Tibial artery (tissue), 4 donors: ENCODE measurements around the gene FILIP1.

Source experiments
- DNase-seq, 2 donors: peaks; one replicate each; pipeline ENCODE4 v3.0.0-alpha.2; 2019
- H3K27ac ChIP-seq, 2 donors: fragments of 200-600 bp; sonication (generic) in 1 of 2; 1 replicate in 1 of 2; 2 replicates in 1 of 2; pipeline ENCODE4 v1.5.1; 2018 to 2019; ENCODE audit warnings: mild to moderate bottlenecking in 1 of 2
- H3K27me3 ChIP-seq, 2 donors: fragments of 200-600 bp; sonication (generic) in 1 of 2; one replicate each; pipeline versions ENCODE4 v1.5.1 to v1.6.0; 2016 to 2019
- H3K36me3 ChIP-seq, 3 donors: fragments of 200-600 bp; sonication (generic) in 2 of 3; one replicate each; pipeline ENCODE4 v1.5.1; 2016 to 2019; ENCODE audit warnings: mild to moderate bottlenecking in 2 of 3
- H3K4me1 ChIP-seq, 4 donors: fragments of 200-600 bp; sonication (generic) in 2 of 4; 1 replicate in 3 of 4; 2 replicates in 1 of 4; pipeline ENCODE4 v1.5.1; 2016 to 2019
- H3K4me3 ChIP-seq, 2 donors: fragments of 200-600 bp; sonication (generic) in 1 of 2; 1 replicate in 1 of 2; 2 replicates in 1 of 2; pipeline ENCODE4 v1.5.1; 2018 to 2019; ENCODE audit warnings: mild to moderate bottlenecking in 2 of 2
- H3K9me3 ChIP-seq, 3 donors: fragments of 200-600 bp; sonication (generic) in 1 of 3; one replicate each; pipeline ENCODE4 v1.5.1; 2016 to 2019
- intact Hi-C: fragments of 100-400 bp; cut with DNase I; formaldehyde crosslinking; loops from one replicate; pipeline ENCODE4 v1.15.0; 2023; ENCODE audit warnings: low total_unique reads
- TF ChIP-seq, protein P1 (sequence below), 2 experiments: fragments of 200-600 bp in 1 of 2; fragments of 450-650 bp in 1 of 2; IDR thresholded peaks; one replicate each; pipeline ENCODE4 v1.5.1; 2017 to 2019; ENCODE audit warnings: antibody characterized with exemption in 2 of 2, mild to moderate bottlenecking in 1 of 2, moderate library complexity in 1 of 2

Gene FILIP1

DNA sequence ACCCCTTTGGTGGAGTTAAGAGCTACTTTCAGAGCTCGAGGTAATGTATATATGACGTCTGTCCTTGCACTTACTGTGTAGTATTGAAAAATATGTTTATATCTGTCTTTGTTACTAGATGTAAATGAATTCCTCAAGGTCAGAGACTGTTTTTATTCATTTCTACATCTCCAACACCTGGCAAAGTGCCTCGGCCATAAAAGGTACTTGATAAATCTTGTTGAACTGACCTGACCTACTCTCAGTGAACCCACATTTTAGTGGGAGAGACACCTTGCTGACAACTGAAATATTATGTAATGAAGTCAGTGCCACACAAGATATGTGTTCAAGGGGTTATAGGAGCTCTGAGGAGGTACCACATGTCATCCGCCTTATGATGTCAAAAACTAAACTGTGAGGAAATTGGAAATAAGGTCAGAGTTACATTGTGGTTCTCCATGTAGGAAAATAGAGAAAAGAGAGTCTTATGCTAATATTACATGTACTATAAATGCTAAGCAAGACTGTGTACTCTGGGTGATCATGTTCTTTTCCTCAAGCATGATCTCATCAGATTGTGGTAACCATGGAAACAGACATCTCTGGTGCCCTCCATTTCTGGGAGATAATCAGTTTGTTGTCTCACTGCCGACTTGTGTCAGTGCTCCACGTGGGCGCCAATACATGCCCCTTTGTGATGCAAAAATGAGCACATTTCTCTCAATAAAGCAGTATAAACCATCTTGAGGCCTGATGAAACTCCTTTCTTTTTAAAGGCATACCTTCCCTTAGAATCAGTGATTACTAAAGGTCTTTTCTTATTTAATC, 203.3 kb downstream of the FILIP1 start:
- Histone ChIP-seq H3K4me3 (no peak overlapping the region), H3K36me3 (no peaks in the 10 kb centered on the region), H3K4me1 (peaks cover 0 to 55% (median 18%) of the 10 kb centered on the region in 4 donors), H3K27ac (peak overlapping the region; percentile 58 to 65), H3K9me3 (no peaks in the 10 kb centered on the region), H3K27me3 (no peaks in the 10 kb centered on the region)
- no peak for DNase-seq
- TF ChIP-seq, protein P1, sequence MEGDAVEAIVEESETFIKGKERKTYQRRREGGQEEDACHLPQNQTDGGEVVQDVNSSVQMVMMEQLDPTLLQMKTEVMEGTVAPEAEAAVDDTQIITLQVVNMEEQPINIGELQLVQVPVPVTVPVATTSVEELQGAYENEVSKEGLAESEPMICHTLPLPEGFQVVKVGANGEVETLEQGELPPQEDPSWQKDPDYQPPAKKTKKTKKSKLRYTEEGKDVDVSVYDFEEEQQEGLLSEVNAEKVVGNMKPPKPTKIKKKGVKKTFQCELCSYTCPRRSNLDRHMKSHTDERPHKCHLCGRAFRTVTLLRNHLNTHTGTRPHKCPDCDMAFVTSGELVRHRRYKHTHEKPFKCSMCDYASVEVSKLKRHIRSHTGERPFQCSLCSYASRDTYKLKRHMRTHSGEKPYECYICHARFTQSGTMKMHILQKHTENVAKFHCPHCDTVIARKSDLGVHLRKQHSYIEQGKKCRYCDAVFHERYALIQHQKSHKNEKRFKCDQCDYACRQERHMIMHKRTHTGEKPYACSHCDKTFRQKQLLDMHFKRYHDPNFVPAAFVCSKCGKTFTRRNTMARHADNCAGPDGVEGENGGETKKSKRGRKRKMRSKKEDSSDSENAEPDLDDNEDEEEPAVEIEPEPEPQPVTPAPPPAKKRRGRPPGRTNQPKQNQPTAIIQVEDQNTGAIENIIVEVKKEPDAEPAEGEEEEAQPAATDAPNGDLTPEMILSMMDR (IDR thresholded peaks at IDR 0.05): no peak
- intact Hi-C loops: loop anchor here (5.0 kb wide), 1 partner anchor 237 kb away; no protein-coding TSS in a partner anchor

DNA sequence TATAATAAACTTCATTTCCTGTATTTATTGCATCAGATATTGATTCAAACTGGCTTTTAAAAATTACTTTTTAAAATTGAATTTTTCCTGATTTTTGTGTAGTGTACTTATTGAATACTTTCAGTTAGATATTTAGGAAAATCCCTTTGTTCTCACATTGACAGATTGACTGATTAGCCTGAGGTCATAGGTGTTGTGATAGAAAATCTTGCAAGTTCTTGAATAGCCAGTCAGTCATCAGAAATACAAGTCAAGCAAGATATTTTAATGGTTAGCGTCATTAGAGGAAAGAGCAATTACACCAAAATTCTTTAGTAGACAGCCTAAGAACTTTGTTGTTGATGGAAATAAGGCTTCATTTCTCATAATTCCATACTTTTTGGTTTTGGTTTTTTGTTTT, 205.6 kb downstream of the FILIP1 start:
- Histone ChIP-seq H3K9me3 (no peaks in the 10 kb centered on the region), H3K4me1 (peaks cover 0 to 57% (median 18%) of the 10 kb centered on the region in 4 donors), H3K36me3 (no peaks in the 10 kb centered on the region), H3K27ac (no peak overlapping the region), H3K27me3 (no peaks in the 10 kb centered on the region), H3K4me3 (no peak overlapping the region)
- TF ChIP-seq, protein P1 (IDR thresholded peaks at IDR 0.05): no peak
- intact Hi-C loops: no loop called here
- no peak for DNase-seq

DNA sequence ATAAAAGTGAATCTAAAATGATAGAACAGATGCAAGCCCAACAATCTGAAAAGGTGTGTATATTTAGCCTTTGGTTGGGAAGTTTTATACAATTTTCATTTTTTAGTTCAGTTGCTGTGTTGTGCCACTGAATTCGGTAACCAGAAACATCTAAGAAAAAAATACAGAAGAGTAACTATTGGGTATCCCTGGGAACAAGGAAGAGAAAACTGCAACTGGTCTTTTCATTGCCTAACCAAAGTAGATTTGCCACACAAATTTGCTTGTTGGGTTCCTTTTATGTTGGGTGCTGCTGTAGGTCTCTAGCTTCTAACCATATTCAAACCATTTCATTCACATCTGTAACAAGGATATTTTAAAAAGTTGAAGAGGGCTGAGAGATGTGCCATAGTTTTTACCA, 206.2 kb downstream of the FILIP1 start:
- Histone ChIP-seq H3K9me3 (no peaks in the 10 kb centered on the region), H3K4me3 (no peak overlapping the region), H3K4me1 (peaks cover 0 to 57% (median 20%) of the 10 kb centered on the region in 4 donors), H3K27me3 (no peaks in the 10 kb centered on the region), H3K36me3 (no peaks in the 10 kb centered on the region), H3K27ac (no peak overlapping the region)
- DNase-seq: no peak
- TF ChIP-seq, protein P1 (IDR thresholded peaks at IDR 0.05): no peak
- intact Hi-C loops: no loop called here

DNA sequence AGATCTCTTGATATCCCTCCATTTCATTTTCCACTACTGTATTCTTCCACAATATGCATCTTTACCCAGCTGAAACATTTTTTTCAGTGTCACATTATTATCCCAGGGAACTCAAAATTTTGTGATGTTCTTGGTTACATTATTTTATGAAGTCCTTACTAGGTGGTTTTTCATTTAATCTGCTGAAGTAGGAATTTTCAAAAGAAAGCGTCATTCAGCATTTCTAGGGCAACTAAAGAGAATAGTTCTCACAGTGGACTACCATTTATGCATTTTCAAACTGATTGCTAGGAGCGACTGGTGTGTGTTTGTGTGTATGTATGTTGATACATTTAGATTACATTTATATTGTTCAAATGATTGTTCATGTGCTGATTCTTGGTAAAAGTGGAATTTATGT, 206.6 kb downstream of the FILIP1 start:
- no peak overlapping the region for H3K4me3 ChIP-seq
- H3K9me3 ChIP-seq: no peaks in the 10 kb centered on the region
- no peak for DNase-seq
- H3K4me1 ChIP-seq: peaks cover 0 to 57% (median 23%) of the 10 kb centered on the region in 4 donors
- TF ChIP-seq, protein P1 (IDR thresholded peaks at IDR 0.05): no peak
- no peaks in the 10 kb centered on the region for H3K27me3 ChIP-seq
- H3K27ac ChIP-seq: no peak overlapping the region
- intact Hi-C loops: no loop called here
- H3K36me3 ChIP-seq: no peaks in the 10 kb centered on the region

DNA sequence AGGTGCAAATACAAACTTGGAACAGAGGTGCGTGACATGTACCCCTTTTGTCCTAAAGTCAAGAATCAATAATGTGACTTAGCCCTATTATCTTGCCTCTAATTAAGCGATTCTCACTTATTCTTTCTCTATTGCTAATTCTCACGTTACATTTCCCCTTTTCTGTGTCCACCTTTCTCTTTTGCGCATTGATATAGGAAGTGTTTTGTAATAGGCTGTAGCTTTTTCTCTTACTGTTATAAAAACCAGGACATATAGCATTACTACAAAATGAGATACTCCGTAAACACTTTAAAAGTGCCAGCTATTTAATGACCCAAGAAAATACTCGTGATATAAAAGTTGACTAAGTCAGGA, 208.3 kb downstream of the FILIP1 start:
- peaks cover 0 to 57% (median 23%) of the 10 kb centered on the region in 4 donors for H3K4me1 ChIP-seq
- H3K36me3 ChIP-seq: no peaks in the 10 kb centered on the region
- H3K9me3 ChIP-seq: no peaks in the 10 kb centered on the region
- DNase-seq: no peak
- TF ChIP-seq, protein P1 (IDR thresholded peaks at IDR 0.05): no peak
- peak overlapping the region; percentile 90 to 92 for H3K27ac ChIP-seq
- H3K4me3 ChIP-seq: peak overlapping the region; percentile 79 to 89
- intact Hi-C loops: no loop called here
- no peaks in the 10 kb centered on the region for H3K27me3 ChIP-seq
